SU-DHL-6 (cell line): Measurements from ENCODE around the gene RASA3.
A peak's percentile ranks its signal among the peaks of the same experiment; 100 is the strongest.

Experiments
- H2AFZ ChIP-seq: fragments of 200-600 bp; sonication (generic); 2 replicates; pipeline ENCODE4 v1.6.1; 2014; ENCODE audit warnings: low read depth, mild to moderate bottlenecking, moderate library complexity, mixed read lengths, antibody characterized with exemption, low read length; ENCODE audit not compliant: severe bottlenecking
- H3F3A ChIP-seq: fragments of 200-600 bp; shearing (Covaris generic); 2 replicates; pipeline ENCODE4 v1.6.0; 2016; ENCODE audit warnings: antibody characterized with exemption, mild to moderate bottlenecking; ENCODE audit not compliant: insufficient read depth
- H3K27ac ChIP-seq: fragments of 200-600 bp; sonication (generic); 2 replicates; pipeline ENCODE4 v1.5.1; 2016; ENCODE audit warnings: low read depth, mild to moderate bottlenecking, low read length, moderate library complexity, mixed read lengths
- H3K27me3 ChIP-seq: fragments of 200-600 bp; sonication (generic), shearing (Covaris generic); 2 replicates; pipeline ENCODE4 v1.6.0; 2014; ENCODE audit warnings: mild to moderate bottlenecking, low read length
- H3K36me3 ChIP-seq: fragments of 200-600 bp; sonication (generic); 2 replicates; pipeline ENCODE4 v1.6.1; 2014; ENCODE audit warnings: mild to moderate bottlenecking, low read length, mixed read lengths
- H3K4me2 ChIP-seq: fragments of 300-600, 200-600 bp; shearing (Covaris generic), sonication (generic); 2 replicates; pipeline ENCODE4 v1.6.0; 2014; ENCODE audit warnings: low read length, low read depth, mild to moderate bottlenecking; ENCODE audit not compliant: poor library complexity, severe bottlenecking
- H3K4me3 ChIP-seq: fragments of 200-600 bp; sonication (generic); 2 replicates; pipeline ENCODE4 v1.5.1; 2014; ENCODE audit warnings: antibody characterized with exemption, low read length, mild to moderate bottlenecking, mixed read lengths; ENCODE audit not compliant: insufficient read depth, poor library complexity, severe bottlenecking
- H3K79me2 ChIP-seq: fragments of 200-600 bp; sonication (generic); 2 replicates; pipeline ENCODE4 v1.6.1; 2014; ENCODE audit warnings: mild to moderate bottlenecking, low read length, moderate library complexity; ENCODE audit not compliant: insufficient read depth
- H3K9ac ChIP-seq: fragments of 200-600 bp; sonication (generic); 2 replicates; pipeline ENCODE4 v1.7.0; 2014; ENCODE audit warnings: mild to moderate bottlenecking, low read length
- H3K9me2 ChIP-seq: fragments of 200-600 bp; sonication (generic); replicated peaks from 2 replicates; pipeline ENCODE4 v1.6.1; 2014; ENCODE audit warnings: low read length; ENCODE audit not compliant: insufficient read depth
- H3K9me3 ChIP-seq: fragments of 200-600 bp; sonication (generic); 2 replicates; pipeline ENCODE4 v1.6.1; 2014; ENCODE audit warnings: low read length, mixed read lengths; ENCODE audit not compliant: insufficient read depth
- H4K20me1 ChIP-seq: fragments of 200-600 bp; sonication (generic); 2 replicates; pipeline ENCODE4 v1.6.1; 2014; ENCODE audit warnings: low read depth, mild to moderate bottlenecking, antibody characterized with exemption, low read length, moderate library complexity, mixed read lengths
- CTCF ChIP-seq: fragments of 200-600 bp; sonication (generic); IDR thresholded peaks from one replicate; pipeline ENCODE4 v1.5.1; 2017; ENCODE audit warnings: antibody characterized with exemption, mild to moderate bottlenecking, low read length, moderate library complexity; ENCODE audit not compliant: insufficient read depth, poor library complexity, severe bottlenecking
- EZH2phosphoT487 ChIP-seq: fragments of 200-600 bp; sonication (generic), shearing (Covaris generic); conservative IDR thresholded peaks from 2 replicates; pipeline ENCODE4 v1.6.1; 2018; ENCODE audit warnings: mild to moderate bottlenecking, antibody characterized with exemption, low read length, moderate library complexity, mixed read lengths

RASA3 gene

GRCh38 chr13:114067381-114067885 is 65.0 kb downstream of the RASA3 start:
- H3K27ac ChIP-seq: peak overlapping the region; percentile 93
- no peaks in the 10 kb centered on the region for H3K36me3 ChIP-seq
- no peaks in the 10 kb centered on the region for H3K9me2 ChIP-seq
- no peak overlapping the region for H3K4me3 ChIP-seq
- H3K4me2 ChIP-seq: peak overlapping the region; percentile 55
- peaks cover 26% of the 10 kb centered on the region for H3F3A ChIP-seq
- H2AFZ ChIP-seq: no peak overlapping the region
- H3K27me3 ChIP-seq: no peaks in the 10 kb centered on the region
- no peaks in the 10 kb centered on the region for H3K9me3 ChIP-seq
- H4K20me1 ChIP-seq: no peaks in the 10 kb centered on the region
- H3K79me2 ChIP-seq: no peaks in the 10 kb centered on the region
- peak overlapping the region; percentile 56 for H3K9ac ChIP-seq
- no peak for TF ChIP-seq EZH2phosphoT487
- TF ChIP-seq CTCF: no peak

GRCh38 chr13:114066956-114067355 is 65.5 kb downstream of the RASA3 start:
- H3K27ac ChIP-seq: peak overlapping the region; percentile 93
- TF ChIP-seq CTCF (no peak), EZH2phosphoT487 (no peak)
- H3F3A ChIP-seq: peaks cover 26% of the 10 kb centered on the region
- no peaks in the 10 kb centered on the region for H3K27me3 ChIP-seq
- no peaks in the 10 kb centered on the region for H3K36me3 ChIP-seq
- no peaks in the 10 kb centered on the region for H4K20me1 ChIP-seq
- H3K4me3 ChIP-seq: no peak overlapping the region
- H3K9ac ChIP-seq: peak overlapping the region; percentile 56
- no peak overlapping the region for H2AFZ ChIP-seq
- no peaks in the 10 kb centered on the region for H3K9me3 ChIP-seq
- no peaks in the 10 kb centered on the region for H3K9me2 ChIP-seq
- peak overlapping the region; percentile 55 for H3K4me2 ChIP-seq
- no peaks in the 10 kb centered on the region for H3K79me2 ChIP-seq

DNA sequence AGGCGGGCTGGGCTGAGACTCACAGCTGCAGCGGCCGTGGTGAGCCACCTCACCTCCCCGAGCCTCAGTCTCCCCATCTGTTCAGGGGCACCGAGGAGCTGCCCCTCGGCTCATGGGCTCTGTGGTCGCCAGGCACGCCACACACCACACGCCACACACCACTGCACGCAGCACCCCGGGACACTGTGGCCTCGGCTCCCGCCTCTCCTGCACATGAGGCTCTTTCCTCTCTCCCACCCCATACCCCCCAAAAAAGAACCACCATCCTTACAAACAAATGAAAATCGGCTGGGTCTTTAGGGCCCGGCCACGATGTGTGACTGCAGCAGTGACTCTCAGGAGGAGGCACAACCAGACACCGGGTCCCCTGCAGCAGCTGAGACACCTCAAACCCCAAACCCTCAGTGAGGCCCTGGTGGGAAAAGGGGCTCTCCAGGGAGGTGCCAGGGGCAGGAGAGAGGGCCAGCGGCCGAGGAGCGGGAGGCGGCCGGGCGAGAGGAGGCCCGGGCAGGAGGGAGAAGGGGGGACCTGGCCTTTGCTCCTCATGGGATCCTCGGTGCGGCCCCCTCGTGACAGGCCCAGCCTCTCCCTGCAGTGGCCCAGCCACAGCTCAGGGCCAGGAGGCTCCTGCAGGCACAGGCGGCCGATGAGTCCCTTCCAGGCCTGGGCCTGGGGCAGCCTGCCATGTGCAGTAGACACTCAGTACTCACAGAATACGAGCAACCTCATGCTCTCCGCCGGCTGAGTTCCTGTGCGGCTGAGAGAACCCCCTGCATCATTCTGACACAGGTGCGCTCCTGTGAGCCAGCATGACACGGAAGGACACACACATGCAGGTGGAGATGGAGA is 66.3 kb downstream of the RASA3 start:
- Histone ChIP-seq H3K4me2 (peak overlapping the region; percentile 55), H2AFZ (no peak overlapping the region), H3K27ac (peak overlapping the region; percentile 93), H3K9ac (peak overlapping the region; percentile 56), H3F3A (peaks cover 26% of the 10 kb centered on the region), H3K9me3 (no peaks in the 10 kb centered on the region), H3K27me3 (no peaks in the 10 kb centered on the region), H3K4me3 (no peak overlapping the region), H3K9me2 (no peaks in the 10 kb centered on the region), H3K79me2 (no peaks in the 10 kb centered on the region), H4K20me1 (no peaks in the 10 kb centered on the region), H3K36me3 (no peaks in the 10 kb centered on the region)
- no peak for TF ChIP-seq CTCF
- no peak for TF ChIP-seq EZH2phosphoT487
